OCI-LY1 (cell line): ENCODE results near the gene USB1.

Experiments
- H2AFZ ChIP-seq: fragments of 200-600 bp; sonication (generic), shearing (Covaris generic); 2 replicates; pipeline ENCODE4 v1.6.0; 2014; ENCODE audit warnings: antibody characterized with exemption, mild to moderate bottlenecking, low read length
- H3F3A ChIP-seq: fragments of 200-600 bp; sonication (generic), shearing (Covaris generic); 2 replicates; pipeline ENCODE4 v1.6.0; 2014; ENCODE audit warnings: mild to moderate bottlenecking, antibody characterized with exemption, low read length, moderate library complexity; ENCODE audit not compliant: insufficient read depth
- H3K27ac ChIP-seq: fragments of 200-600 bp; sonication (generic); 2 replicates; pipeline ENCODE4 v1.5.1; 2014; ENCODE audit warnings: low read length, mixed run types, mild to moderate bottlenecking, low read depth; ENCODE audit not compliant: poor library complexity, severe bottlenecking
- H3K27me3 ChIP-seq: fragments of 200-600 bp; sonication (generic); 2 replicates; pipeline ENCODE4 v1.6.0; 2014; ENCODE audit warnings: antibody characterized with exemption, mild to moderate bottlenecking, low read length, moderate library complexity; ENCODE audit not compliant: insufficient read depth
- H3K36me3 ChIP-seq: fragments of 200-600 bp; sonication (generic); 2 replicates; pipeline ENCODE4 v1.6.1; 2014; ENCODE audit warnings: mild to moderate bottlenecking, antibody characterized with exemption, low read length, moderate library complexity, mixed read lengths; ENCODE audit not compliant: insufficient read depth
- H3K4me1 ChIP-seq: fragments of 200-600 bp; sonication (generic); 2 replicates; pipeline ENCODE4 v1.5.1; 2014; ENCODE audit warnings: mild to moderate bottlenecking, low read length, moderate library complexity; ENCODE audit not compliant: insufficient read depth, severe bottlenecking
- H3K4me2 ChIP-seq: fragments of 200-600 bp; sonication (generic), shearing (Covaris generic); 2 replicates; pipeline ENCODE4 v1.6.1; 2014; ENCODE audit warnings: low read length
- H3K4me3 ChIP-seq: fragments of 200-600 bp; sonication (generic); 2 replicates; pipeline ENCODE4 v1.5.1; 2014; ENCODE audit warnings: low read length, low read depth, mild to moderate bottlenecking, mixed read lengths; ENCODE audit not compliant: poor library complexity, severe bottlenecking
- H3K79me2 ChIP-seq: fragments of 200-600 bp; shearing (Covaris generic); 2 replicates; pipeline ENCODE4 v1.6.1; 2016; ENCODE audit warnings: mixed run types, low read length, mixed read lengths; ENCODE audit not compliant: insufficient read depth
- H3K9ac ChIP-seq: fragments of 200-600 bp; sonication (generic), shearing (Covaris generic); 2 replicates; pipeline ENCODE4 v1.6.1; 2014; ENCODE audit warnings: mild to moderate bottlenecking, low read length, mixed read lengths
- H3K9me2 ChIP-seq: fragments of 200-600 bp; sonication (generic), shearing (Covaris generic); 2 replicates; pipeline ENCODE4 v1.6.1; 2014; ENCODE audit warnings: low read depth, mild to moderate bottlenecking, low read length, mixed read lengths
- H3K9me3 ChIP-seq: fragments of 200-600 bp; shearing (Covaris generic); 2 replicates; pipeline ENCODE4 v1.6.1; 2014; ENCODE audit warnings: low read length, mixed read lengths
- H4K20me1 ChIP-seq: fragments of 200-600 bp; sonication (generic), shearing (Covaris generic); 2 replicates; pipeline ENCODE4 v1.6.0; 2016; ENCODE audit warnings: mild to moderate bottlenecking, low read length; ENCODE audit not compliant: insufficient read depth
- EZH2 ChIP-seq: fragments of 200-600 bp; sonication (generic), shearing (Covaris generic); IDR thresholded peaks from 2 replicates; pipeline ENCODE4 v1.8.0; 2017; ENCODE audit warnings: borderline replicate concordance, mixed run types, mild to moderate bottlenecking, antibody characterized with exemption, low read length, moderate library complexity, mixed read lengths
- TF ChIP-seq, protein P1 (sequence below): fragments of 200-600 bp; sonication (generic), shearing (Covaris generic); IDR thresholded peaks from 2 replicates; pipeline ENCODE4 v1.5.1; 2017; ENCODE audit warnings: mild to moderate bottlenecking, antibody characterized with exemption, low read length, moderate library complexity, mixed read lengths

The USB1 gene

DNA sequence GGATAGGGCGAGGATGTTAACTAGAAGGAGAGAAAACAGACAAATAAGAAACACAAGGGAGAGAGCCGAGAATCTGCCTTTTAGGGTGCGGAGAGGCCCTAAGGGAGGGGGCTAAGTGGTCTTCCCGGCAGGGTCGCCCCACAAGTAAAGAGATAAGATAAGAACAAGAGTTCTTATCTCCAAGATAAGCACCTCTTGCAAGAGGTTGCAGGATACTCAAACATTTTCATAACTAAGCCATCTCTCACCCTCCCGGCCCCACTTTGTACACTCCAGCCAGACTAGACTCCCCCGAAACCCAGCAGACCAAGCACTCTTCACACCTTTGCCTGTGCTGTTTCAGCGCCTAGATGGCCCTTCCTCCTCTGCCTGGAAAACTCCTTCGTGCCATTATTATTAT is 15.0 kb upstream of the USB1 start:
- Histone ChIP-seq H3K27me3 (0 out of 2 replicates have a peak, but pooled peaks cover 3% of the 10 kb centered on the region), H4K20me1 (no peaks in the 10 kb centered on the region), H2AFZ (no peak overlapping the region), H3K9me3 (no peaks in the 10 kb centered on the region), H3K9me2 (no peaks in the 10 kb centered on the region), H3K36me3 (no peaks in the 10 kb centered on the region), H3K4me2 (no peak overlapping the region), H3K9ac (no peak overlapping the region), H3K4me3 (no peak overlapping the region), H3K79me2 (no peaks in the 10 kb centered on the region), H3K4me1 (no peaks in the 10 kb centered on the region), H3F3A (no peaks in the 10 kb centered on the region), H3K27ac (no peak overlapping the region)
- TF ChIP-seq EZH2, result no peak

DNA sequence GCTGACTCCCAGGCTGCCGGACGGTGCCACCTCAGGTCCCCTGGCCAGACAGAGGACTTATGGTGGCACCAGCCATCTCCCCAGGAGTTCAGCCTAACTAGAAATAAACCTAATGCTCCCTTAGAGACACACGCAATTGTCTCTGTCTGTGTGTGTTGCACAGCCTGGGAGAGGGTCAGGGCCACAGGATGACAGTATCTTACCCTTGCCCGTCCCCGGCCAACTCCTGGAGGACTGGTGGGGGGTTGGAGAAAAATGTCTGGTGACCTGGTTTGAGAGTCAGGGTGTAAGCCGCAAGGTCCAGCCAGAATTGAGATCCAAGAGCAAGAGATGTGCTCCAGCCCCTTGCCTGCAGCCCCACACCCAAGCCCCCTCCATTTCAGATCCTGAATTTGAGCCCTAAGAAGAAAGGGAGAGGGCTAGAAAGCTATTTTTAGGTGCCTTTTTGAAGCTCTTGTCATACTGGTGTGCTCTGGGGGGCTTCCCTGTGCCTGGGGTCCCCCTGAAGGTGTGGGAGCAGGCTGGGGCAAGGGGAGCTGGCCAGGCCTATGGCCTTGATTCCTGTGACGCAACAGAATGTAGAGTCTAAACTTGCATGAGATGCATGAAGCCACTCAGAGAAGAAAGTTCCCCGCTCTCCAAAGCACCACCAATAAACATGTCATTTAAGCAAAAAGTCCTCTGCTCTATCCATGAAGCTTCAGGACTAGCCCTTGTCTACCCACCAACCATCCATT is 13.6 kb upstream of the USB1 start:
- Histone ChIP-seq H4K20me1 (no peaks in the 10 kb centered on the region), H3K9ac (no peak overlapping the region)
- TF ChIP-seq EZH2, result no peak
- TF ChIP-seq, protein P1, sequence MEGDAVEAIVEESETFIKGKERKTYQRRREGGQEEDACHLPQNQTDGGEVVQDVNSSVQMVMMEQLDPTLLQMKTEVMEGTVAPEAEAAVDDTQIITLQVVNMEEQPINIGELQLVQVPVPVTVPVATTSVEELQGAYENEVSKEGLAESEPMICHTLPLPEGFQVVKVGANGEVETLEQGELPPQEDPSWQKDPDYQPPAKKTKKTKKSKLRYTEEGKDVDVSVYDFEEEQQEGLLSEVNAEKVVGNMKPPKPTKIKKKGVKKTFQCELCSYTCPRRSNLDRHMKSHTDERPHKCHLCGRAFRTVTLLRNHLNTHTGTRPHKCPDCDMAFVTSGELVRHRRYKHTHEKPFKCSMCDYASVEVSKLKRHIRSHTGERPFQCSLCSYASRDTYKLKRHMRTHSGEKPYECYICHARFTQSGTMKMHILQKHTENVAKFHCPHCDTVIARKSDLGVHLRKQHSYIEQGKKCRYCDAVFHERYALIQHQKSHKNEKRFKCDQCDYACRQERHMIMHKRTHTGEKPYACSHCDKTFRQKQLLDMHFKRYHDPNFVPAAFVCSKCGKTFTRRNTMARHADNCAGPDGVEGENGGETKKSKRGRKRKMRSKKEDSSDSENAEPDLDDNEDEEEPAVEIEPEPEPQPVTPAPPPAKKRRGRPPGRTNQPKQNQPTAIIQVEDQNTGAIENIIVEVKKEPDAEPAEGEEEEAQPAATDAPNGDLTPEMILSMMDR, result no peak

DNA sequence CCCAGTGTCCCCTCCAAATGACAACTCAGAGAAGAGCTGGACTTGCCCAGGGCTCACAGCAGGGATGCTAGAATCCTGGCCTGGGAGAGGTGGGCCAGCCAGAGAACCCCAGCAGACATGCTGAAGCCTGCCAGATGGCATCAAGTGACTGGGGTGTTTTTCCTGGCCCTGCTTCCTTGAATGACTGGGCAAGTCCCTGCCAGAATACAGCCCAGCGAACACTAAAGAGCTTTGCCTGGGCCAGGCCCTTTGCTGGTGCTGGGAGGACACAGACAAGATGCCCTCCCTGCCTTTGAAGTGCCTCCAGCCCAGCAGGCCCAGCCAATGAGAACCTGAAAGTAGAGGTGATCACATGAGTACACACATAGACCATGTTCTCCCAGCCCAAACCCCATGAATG is 12.3 kb upstream of the USB1 start:
- H3K79me2 ChIP-seq, result no peaks in the 10 kb centered on the region
- H3K27me3 ChIP-seq, result 0 out of 2 replicates have a peak, but pooled peaks cover 6% of the 10 kb centered on the region
- H4K20me1 ChIP-seq, result no peaks in the 10 kb centered on the region
- no peaks in the 10 kb centered on the region for H3K9me2 ChIP-seq
- H3K4me2 ChIP-seq, result no peak overlapping the region
- no peak overlapping the region for H3K4me3 ChIP-seq
- TF ChIP-seq, protein P1, result no peak
- TF ChIP-seq EZH2, result no peak
- no peaks in the 10 kb centered on the region for H3K4me1 ChIP-seq
- no peak overlapping the region for H2AFZ ChIP-seq
- H3K36me3 ChIP-seq, result no peaks in the 10 kb centered on the region
- no peaks in the 10 kb centered on the region for H3F3A ChIP-seq
- no peak overlapping the region for H3K9ac ChIP-seq
- H3K27ac ChIP-seq, result no peak overlapping the region
- no peaks in the 10 kb centered on the region for H3K9me3 ChIP-seq

More for the DNA sequence above, 13.6 kb upstream of the USB1 start:
- Histone ChIP-seq H3K79me2 (no peaks in the 10 kb centered on the region), H3K4me3 (no peak overlapping the region), H3K27me3 (0 out of 2 replicates have a peak, but pooled peaks cover 6% of the 10 kb centered on the region), H3K4me1 (no peaks in the 10 kb centered on the region), H3K9me3 (no peaks in the 10 kb centered on the region), H3K9me2 (no peaks in the 10 kb centered on the region), H3K36me3 (no peaks in the 10 kb centered on the region), H3K27ac (no peak overlapping the region), H2AFZ (no peak overlapping the region), H3K4me2 (no peak overlapping the region), H3F3A (no peaks in the 10 kb centered on the region)
